ENCODE measurements around the gene NT5C3A. TPM values are rescaled to one million over a fixed set of nuclear protein-coding genes. Genes with fewer than 3 reads are reported as not detected.

Gene NT5C3A
- total and polyA plus RNA-seq, 9 of the 15 experiments (the other 6 are each of a cell fraction or from before 2014, with no cell fraction given) = 18.6 to 60.1 (median 40.0) TPM

GRCh38 chr7:33076737-33077136, 14.2 kb upstream of the NT5C3A start:
- no TSS peak for BruUV-seq (replicated peaks)
- Histone ChIP-seq H3K27me3 (ENCODE audit: control insufficient read depth in 2 of 2, insufficient read depth in 2 of 2, low read length in 2 of 2) (no peaks in the 10 kb centered on the region; a peak in 1 of 5 replicates), H3K79me2 (ENCODE audit: control insufficient read depth, insufficient read depth, low read length) (no peaks in the 10 kb centered on the region), H2AFZ (ENCODE audit: low read depth, low read length) (no peak overlapping the region), H3K9me3 (replicated peaks; ENCODE audit: control insufficient read depth, insufficient read depth, low read depth, low read length) (no peaks in the 10 kb centered on the region; the same call in 1 of the 2 replicates), H3K36me3 (ENCODE audit: control insufficient read depth, insufficient read depth, low read length) (no peaks in the 10 kb centered on the region), H3K27ac (ENCODE audit: extremely low read depth, low read depth, low read length) (no peak overlapping the region), H3K9me1 (ENCODE audit: control insufficient read depth, insufficient read depth, low read length) (no peaks in the 10 kb centered on the region), H3K4me3 (no peak overlapping the region), H3K4me1 (replicated peaks in 1 of 2; ENCODE audit: control insufficient read depth in 2 of 2, insufficient read depth in 2 of 2, low read length in 2 of 2) (no peaks in the 10 kb centered on the region), H3K4me2 (ENCODE audit: insufficient read depth, low read length) (no peak overlapping the region), H3K9ac (ENCODE audit: insufficient read depth in 1 of 2, low read depth in 2 of 2, low read length in 2 of 2) (no peak overlapping the region), H4K20me1 (replicated peaks; ENCODE audit: control insufficient read depth, insufficient read depth, low read length) (no peaks in the 10 kb centered on the region)
- CTCF ChIA-PET (ENCODE audit: low intra/inter-chr PET ratio) = no interaction called here
- intact Hi-C loops (cut with micrococcal nuclease) = no loop called here
- DNase-seq (ENCODE audit: extremely low read depth in 1 of 4, low spot score in 3 of 4) (no peak), FAIRE-seq (no peak), ATAC-seq (peak; percentile 40; the same call in 2 of the 3 replicates)
- POLR2A ChIA-PET = no interaction called here
- WGBS (ENCODE audit: insufficient coverage, low coverage, missing lambda C conversion rate) = 0% methylated on average over 3 of the region's 3 CpGs
- TF ChIP-seq ZNF561 (CRISPR knock-in tag; conservative IDR thresholded peaks at IDR 0.05) (no peak), PKNOX1 (IDR thresholded peaks at IDR 0.05) (peak; percentile 53; the same call in 1 of the 2 replicates)
- in situ Hi-C loops (cut with MboI) = no loop called here

- no peak overlapping the region for H3K4me3 ChIP-seq
- H2AFZ ChIP-seq (ENCODE audit: low read depth, low read length) = no peak overlapping the region
- ChIA-PET CTCF (ENCODE audit: low intra/inter-chr PET ratio) (no interaction called here), POLR2A (no interaction called here)
- BruUV-seq (replicated peaks) = no TSS peak
- no peaks in the 10 kb centered on the region for H3K36me3 ChIP-seq (ENCODE audit: control insufficient read depth, insufficient read depth, low read length)
- H4K20me1 ChIP-seq (replicated peaks; ENCODE audit: control insufficient read depth, insufficient read depth, low read length) = no peaks in the 10 kb centered on the region
- FAIRE-seq = no peak
- in situ Hi-C loops (cut with MboI) (no loop called here), intact Hi-C loops (cut with micrococcal nuclease) (no loop called here)
- H3K27ac ChIP-seq (ENCODE audit: extremely low read depth, low read depth, low read length) = no peak overlapping the region
- H3K9ac ChIP-seq (ENCODE audit: insufficient read depth in 1 of 2, low read depth in 2 of 2, low read length in 2 of 2) = no peak overlapping the region
- H3K4me2 ChIP-seq (ENCODE audit: insufficient read depth, low read length) = no peak overlapping the region
- H3K9me1 ChIP-seq (ENCODE audit: control insufficient read depth, insufficient read depth, low read length) = no peaks in the 10 kb centered on the region
- H3K27me3 ChIP-seq (ENCODE audit: control insufficient read depth in 2 of 2, insufficient read depth in 2 of 2, low read length in 2 of 2) = no peaks in the 10 kb centered on the region; a peak in 1 of 5 replicates
- peaks cover 4% of the 10 kb centered on the region for H3K9me3 ChIP-seq (replicated peaks; ENCODE audit: control insufficient read depth, insufficient read depth, low read depth, low read length)
- no peak for ATAC-seq
- no peak for DNase-seq (ENCODE audit: extremely low read depth in 1 of 4, low spot score in 3 of 4)
- WGBS (ENCODE audit: insufficient coverage, low coverage, missing lambda C conversion rate) = 11% methylated on average over 3 of the region's 3 CpGs
- H3K4me1 ChIP-seq (replicated peaks in 1 of 2; ENCODE audit: control insufficient read depth in 2 of 2, insufficient read depth in 2 of 2, low read length in 2 of 2) = no peaks in the 10 kb centered on the region
- no peaks in the 10 kb centered on the region for H3K79me2 ChIP-seq (ENCODE audit: control insufficient read depth, insufficient read depth, low read length)
- TF ChIP-seq WHSC1 (IDR thresholded peaks at IDR 0.05; ENCODE audit: low read length) = no peak
- no peak for TF ChIP-seq PATZ1 (CRISPR knock-in tag; IDR thresholded peaks at IDR 0.05; ENCODE audit: borderline replicate concordance)
- no peak for TF ChIP-seq CBX5 (IDR thresholded peaks at IDR 0.05; ENCODE audit: borderline replicate concordance, low read depth)
- TF ChIP-seq U2AF2 (optimal IDR thresholded peaks at IDR 0.05; ENCODE audit: low read depth, low read length) = no peak
- no peak for TF ChIP-seq ZNF609 (CRISPR knock-in tag; IDR thresholded peaks at IDR 0.05; ENCODE audit: borderline replicate concordance)
These were observed 13.4 kb upstream of the NT5C3A start for GRCh38 chr7:33075818-33076518.
